Body of pancreas (tissue), 4 donors: ENCODE measurements around the gene UBAC1.

Source experiments
- POLR2A ChIP-seq, 3 donors: fragments of 450-650 bp; IDR thresholded peaks; one replicate each; pipeline ENCODE4 v1.6.1; 2016; ENCODE audit warnings: antibody characterized with exemption in 3 of 3, mild to moderate bottlenecking in 2 of 3
- TF ChIP-seq, protein P1 (sequence below), 7 experiments: fragments of 450-650 bp in 4 of 7; fragments of 200-600 bp in 3 of 7; sonication (generic) in 3 of 7; IDR thresholded peaks; one replicate each; pipeline ENCODE4 v1.5.1; 2016 to 2019; ENCODE audit warnings: antibody characterized with exemption in 7 of 7

DNA sequence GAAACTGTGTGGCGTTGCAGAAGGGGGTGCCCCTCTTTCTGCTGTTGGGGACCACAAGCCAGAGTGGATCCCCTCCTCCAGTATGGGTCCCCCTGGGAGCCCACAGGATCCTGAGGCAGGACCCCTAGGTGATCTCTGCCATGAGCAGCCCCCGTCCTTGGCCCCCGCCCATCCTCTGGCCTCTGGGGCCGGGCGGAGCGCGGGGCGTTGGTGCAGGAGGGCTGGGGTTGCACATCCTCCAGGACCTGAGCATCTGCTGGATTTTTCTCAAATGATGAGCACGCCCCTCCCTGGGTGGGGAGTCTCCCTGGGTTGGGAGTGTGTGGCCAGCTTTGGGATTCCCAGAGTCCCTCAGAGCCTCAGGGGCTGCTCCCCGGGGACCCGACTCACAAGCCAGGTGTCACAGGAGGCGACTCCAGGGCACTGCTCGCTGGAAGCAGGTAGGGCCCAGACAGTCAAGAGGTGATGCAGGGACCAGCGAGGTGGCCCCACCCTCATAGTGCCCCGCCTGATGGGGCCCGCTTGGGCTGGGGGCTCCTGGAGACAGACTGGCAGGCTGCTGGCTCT is 26.7 kb upstream of the UBAC1 start:
- TF ChIP-seq, protein P1, sequence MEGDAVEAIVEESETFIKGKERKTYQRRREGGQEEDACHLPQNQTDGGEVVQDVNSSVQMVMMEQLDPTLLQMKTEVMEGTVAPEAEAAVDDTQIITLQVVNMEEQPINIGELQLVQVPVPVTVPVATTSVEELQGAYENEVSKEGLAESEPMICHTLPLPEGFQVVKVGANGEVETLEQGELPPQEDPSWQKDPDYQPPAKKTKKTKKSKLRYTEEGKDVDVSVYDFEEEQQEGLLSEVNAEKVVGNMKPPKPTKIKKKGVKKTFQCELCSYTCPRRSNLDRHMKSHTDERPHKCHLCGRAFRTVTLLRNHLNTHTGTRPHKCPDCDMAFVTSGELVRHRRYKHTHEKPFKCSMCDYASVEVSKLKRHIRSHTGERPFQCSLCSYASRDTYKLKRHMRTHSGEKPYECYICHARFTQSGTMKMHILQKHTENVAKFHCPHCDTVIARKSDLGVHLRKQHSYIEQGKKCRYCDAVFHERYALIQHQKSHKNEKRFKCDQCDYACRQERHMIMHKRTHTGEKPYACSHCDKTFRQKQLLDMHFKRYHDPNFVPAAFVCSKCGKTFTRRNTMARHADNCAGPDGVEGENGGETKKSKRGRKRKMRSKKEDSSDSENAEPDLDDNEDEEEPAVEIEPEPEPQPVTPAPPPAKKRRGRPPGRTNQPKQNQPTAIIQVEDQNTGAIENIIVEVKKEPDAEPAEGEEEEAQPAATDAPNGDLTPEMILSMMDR (IDR thresholded peaks at IDR 0.05) = no peak
- TF ChIP-seq POLR2A (IDR thresholded peaks at IDR 0.05) = no peak
